GM18868 (cell line): Measurements from ENCODE around the gene AARS2.
"Not testable (repeated sequence)": the region's sequence is repeated elsewhere in the genome, so short reads cannot be mapped to it uniquely, and the experiment has no call there.

Source experiments
- ATAC-seq: cut with Tn5 transposase; IDR thresholded peaks from one replicate; pipeline ENCODE4 v1.9.1; 2021; ENCODE audit warnings: mild to moderate bottlenecking, moderate library complexity; ENCODE audit not compliant: unreplicated experiment

AARS2 gene

DNA sequence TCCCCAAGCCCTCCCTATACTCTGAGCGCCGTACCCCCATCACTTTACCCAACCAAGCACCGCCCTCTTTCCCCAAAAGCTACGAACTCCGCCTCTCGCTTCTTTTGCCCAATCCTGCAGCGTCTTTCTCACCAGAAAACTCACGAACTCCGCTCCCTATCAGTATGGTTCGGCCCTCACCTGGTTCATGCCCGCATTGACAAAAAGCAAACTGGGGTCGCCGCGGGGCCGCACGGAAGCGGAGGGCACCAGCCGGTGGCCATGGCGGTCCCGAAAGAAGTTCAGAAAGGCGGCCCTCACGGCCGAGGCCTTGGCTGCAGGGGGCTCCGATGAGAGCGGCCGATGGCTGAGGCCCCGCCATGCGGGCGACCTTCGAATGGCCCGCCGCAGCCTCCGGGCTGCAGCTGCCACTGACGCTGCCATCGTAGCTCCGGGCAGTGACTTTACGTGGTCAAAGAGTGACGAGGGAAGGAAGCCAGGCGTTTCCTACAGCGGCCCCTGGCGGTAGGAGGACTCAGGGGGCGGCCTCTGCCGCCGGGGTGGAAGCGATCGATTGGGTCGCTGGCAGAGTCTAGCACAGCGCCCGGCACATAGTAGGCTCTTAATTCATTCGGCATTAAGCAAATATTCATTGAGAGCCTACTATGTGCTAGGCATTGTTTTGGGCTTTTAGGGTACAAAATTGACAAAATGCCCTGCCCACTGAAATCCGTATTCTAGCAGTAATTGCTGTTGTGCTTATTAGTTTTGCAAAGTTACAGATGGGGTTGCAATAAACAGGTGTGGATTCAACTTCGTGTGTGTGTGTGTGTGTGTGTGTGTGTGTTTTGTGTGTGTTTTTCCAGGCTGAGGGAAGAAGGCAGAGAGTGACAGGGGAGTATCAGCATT, at the start of gene AARS2:
Gene AARS2, minus strand, starts transcription at position 447 of the 888 bp plus-strand sequence. Its CDS starts 24 bp downstream, at position 423.
- peak; percentile 94 for ATAC-seq

- ATAC-seq = no peak
These were observed 48.8 kb upstream of the AARS2 start for GRCh38 chr6:44361947-44362346.

DNA sequence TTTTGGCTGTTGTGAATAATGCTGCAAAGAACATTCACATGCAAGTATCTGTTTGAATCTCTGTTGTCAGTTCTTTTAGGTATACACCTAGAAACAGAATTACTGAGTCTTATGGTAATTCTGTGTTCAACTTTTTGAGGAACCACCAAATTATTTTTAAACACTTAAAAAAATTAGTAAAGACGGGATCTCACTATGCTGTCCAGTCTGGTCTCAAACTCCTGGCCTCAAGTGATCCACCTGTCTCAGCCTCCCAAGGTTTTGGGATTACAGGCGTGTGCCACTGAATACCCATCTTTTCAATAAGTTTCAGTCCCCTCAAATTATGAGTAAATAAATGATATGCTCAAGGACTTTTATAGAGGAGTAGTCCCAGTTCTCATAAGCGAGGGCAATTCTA, 46.8 kb upstream of the AARS2 start:
- ATAC-seq = no peak

GRCh38 chr6:44356487-44356886, 43.3 kb upstream of the AARS2 start:
- ATAC-seq = no peak

GRCh38 chr6:44355640-44356039, 42.5 kb upstream of the AARS2 start:
- no peak for ATAC-seq

- no peak for ATAC-seq
These were observed 40.2 kb upstream of the AARS2 start for GRCh38 chr6:44353336-44353735.

GRCh38 chr6:44352259-44352658, 39.1 kb upstream of the AARS2 start:
- ATAC-seq = no peak

DNA sequence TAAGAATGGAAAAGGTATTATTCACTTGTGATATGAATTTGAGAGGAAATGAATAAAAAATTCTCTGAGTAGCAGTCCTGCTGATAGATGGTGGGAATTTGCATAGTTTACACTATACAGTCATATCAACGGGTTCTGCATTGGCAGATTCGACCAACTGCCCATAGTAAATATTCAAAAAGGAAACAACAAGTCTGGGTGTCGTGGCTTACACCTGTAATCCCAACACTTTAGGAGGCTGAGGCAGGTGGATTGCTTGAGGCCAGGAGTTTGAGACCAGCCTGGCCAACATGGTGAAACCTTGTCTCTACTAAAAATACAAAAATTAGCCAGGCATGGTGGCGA, 37.5 kb upstream of the AARS2 start:
- ATAC-seq = not testable (repeated sequence)

GRCh38 chr6:44349904-44350649, 36.9 kb upstream of the AARS2 start:
- ATAC-seq = no peak

DNA sequence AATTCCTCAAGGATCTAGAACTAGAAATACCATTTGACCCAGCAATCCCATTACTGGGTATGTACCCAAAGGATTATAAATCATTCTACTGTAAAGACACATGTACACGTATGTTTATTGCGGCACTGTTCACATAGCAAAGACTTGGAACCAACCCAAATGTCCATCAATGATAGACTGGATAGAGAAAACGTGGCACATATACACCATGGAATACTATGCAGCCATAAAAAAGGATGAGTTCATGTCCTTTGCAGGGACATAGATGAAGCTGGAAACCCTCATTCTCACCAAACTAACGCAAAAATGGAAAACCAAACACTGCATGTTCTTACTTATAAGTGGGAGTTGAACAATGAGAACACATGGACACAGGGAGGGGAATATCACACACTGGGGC, 33.7 kb upstream of the AARS2 start:
- ATAC-seq = not testable (repeated sequence)

- no peak for ATAC-seq
These were observed 29.3 kb upstream of the AARS2 start, which contains the start of gene SPATS1 for GRCh38 chr6:44342489-44342888. TSS of gene SPATS1 (plus strand) at chr6:44342650. CDS start at chr6:44343096, 446 bp downstream.

- no peak for ATAC-seq
These were observed 28.9 kb upstream of the AARS2 start for GRCh38 chr6:44342052-44342451.

GRCh38 chr6:44341095-44341890, 28.1 kb upstream of the AARS2 start:
- no peak for ATAC-seq

DNA sequence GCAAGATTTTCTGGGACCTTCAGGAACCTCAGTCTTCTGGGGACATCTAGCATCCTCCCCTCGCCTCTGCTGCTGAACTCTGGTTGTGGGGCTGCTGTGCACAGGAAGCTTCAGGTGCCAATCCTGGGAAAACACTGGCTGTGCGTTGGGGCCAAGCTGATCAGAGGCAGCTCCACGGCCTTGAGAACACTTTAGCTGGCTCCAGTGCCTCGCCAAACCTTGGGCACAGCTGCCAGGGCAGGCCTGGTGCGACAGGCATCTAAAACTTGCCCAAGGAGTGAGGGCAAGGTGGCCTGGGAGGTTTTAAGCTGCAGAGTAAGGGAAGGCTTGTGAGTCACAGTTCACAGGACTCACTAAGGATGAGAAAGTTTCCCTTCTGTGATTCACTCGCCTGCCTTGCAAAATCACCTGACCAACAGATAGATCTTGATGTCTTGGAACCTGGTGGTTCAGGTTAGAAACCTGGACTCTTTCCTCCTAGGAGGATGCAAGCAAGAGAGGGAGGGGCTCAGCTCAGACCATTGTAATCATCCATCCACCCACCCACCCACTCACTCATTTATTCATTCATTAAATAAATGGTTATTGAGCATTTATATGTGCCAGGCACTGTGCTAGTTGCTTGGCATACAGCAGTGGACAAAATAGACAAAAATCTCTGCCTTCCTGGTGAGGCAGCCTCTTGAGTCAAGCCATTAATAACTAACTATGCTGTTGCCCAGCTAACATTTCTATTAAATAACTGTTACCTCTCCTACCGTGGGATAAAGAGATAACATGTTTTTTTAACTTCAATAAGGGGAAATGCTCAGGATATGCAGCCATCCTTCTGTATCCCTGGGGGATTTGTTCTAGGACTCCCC, 26.8 kb upstream of the AARS2 start:
- ATAC-seq = no peak

GRCh38 chr6:44339301-44339700, 26.2 kb upstream of the AARS2 start:
- no peak for ATAC-seq

- ATAC-seq = peak; percentile 64
These were observed 25.3 kb upstream of the AARS2 start for GRCh38 chr6:44338228-44339122.

GRCh38 chr6:44335631-44336030, 22.5 kb upstream of the AARS2 start:
- ATAC-seq = no peak

DNA sequence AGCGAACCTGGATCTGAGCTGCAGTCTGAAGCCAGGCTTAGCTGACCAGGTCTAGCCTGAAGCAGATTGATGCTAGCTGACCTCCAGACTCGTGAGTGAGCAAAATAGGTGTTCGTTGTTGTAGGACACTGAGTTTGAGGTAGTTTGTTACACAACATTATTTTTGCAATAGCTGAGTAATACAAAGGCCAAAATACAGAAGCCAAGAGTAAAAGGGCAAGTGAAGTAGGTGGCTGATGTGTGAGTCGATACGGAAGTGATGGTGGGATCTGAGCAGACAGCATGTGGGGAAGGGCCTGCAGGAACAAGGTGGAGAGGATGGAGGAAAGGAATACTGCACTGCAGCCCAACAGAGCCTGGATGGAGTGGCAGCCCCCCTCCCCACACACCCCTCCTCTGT, 20.8 kb upstream of the AARS2 start:
- ATAC-seq = no peak

- no peak for ATAC-seq
These were observed 20.2 kb upstream of the AARS2 start for GRCh38 chr6:44333273-44333919.
